IPS-18a (cell line): ENCODE results near the gene CSNK1D.
A peak's percentile ranks its signal among the peaks of the same experiment; 100 is the strongest.
"Not testable (repeated sequence)": the region's sequence is repeated elsewhere in the genome, so short reads cannot be mapped to it uniquely, and the experiment has no call there.

Source experiments
- H3K27ac ChIP-seq: one replicate; pipeline ENCODE4 v1.5.1; 2013; ENCODE audit warnings: low read length
- H3K27me3 ChIP-seq: one replicate; pipeline ENCODE4 v1.6.1; 2013; ENCODE audit warnings: mild to moderate bottlenecking, low read length; ENCODE audit not compliant: control insufficient read depth, insufficient read depth
- H3K36me3 ChIP-seq: one replicate; pipeline ENCODE4 v1.6.1; 2013; ENCODE audit warnings: low read depth, low read length; ENCODE audit not compliant: control insufficient read depth
- H3K4me1 ChIP-seq: one replicate; pipeline ENCODE4 v1.6.1; 2013; ENCODE audit warnings: low read depth, low read length; ENCODE audit not compliant: control insufficient read depth
- H3K4me3 ChIP-seq: one replicate; pipeline ENCODE4 v1.5.1; 2013; ENCODE audit warnings: low read length
- H3K9ac ChIP-seq: one replicate; pipeline ENCODE4 v1.6.1; 2013; ENCODE audit warnings: mild to moderate bottlenecking, low read length, moderate library complexity
- H3K9me3 ChIP-seq: one replicate; pipeline ENCODE4 v1.6.1; 2013; ENCODE audit warnings: low read depth, low read length; ENCODE audit not compliant: control insufficient read depth

The CSNK1D gene

DNA sequence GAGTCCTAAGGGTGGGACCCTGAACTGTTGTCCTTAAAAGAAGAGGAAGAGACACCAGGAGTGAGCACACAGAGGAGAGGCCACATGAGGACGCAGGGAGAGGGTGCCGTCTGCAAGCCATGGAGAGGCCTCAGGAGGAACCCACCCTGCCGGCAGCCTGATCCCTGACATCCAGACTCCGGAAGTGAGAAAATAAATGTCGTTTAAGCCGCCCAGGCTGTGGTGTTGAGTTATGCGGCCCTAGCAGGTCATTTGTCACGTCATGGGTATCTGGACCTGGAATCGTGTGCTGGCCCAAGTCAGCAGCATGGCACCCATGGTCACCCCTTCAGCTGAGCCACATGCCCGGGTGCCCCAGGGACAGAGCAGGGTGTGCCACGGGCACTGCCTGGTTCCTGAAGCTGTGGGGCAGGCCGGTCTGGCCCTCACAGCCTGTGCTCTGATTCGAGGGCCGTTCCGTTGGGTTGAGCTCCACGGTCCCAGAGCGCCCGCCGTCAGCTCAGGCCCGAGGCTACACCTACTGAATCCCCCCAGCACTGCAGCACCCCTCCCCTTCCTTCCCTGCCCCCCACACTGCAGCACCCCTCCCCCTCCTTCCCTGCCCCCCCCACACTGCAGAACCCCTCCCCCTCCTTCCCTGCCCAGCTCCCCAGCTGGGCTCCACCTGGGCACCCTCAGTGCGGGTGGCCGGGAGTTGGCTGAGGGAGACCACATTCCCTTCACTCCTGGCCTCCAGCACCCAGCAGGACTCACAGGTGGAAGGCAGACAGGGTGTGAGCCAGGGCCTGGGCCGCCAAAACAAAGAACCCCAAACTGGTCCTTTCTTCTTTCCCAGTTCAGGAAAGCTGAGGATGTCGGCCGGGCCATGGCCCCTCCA is 58.2 kb downstream of the CSNK1D start:
- H3K27me3 ChIP-seq = peaks cover 26% of the 10 kb centered on the region
- H3K36me3 ChIP-seq = no peaks in the 10 kb centered on the region
- no peaks in the 10 kb centered on the region for H3K9me3 ChIP-seq
- H3K4me1 ChIP-seq = no peaks in the 10 kb centered on the region
- H3K27ac ChIP-seq = no peak overlapping the region
- H3K4me3 ChIP-seq = no peak overlapping the region
- no peak overlapping the region for H3K9ac ChIP-seq

DNA sequence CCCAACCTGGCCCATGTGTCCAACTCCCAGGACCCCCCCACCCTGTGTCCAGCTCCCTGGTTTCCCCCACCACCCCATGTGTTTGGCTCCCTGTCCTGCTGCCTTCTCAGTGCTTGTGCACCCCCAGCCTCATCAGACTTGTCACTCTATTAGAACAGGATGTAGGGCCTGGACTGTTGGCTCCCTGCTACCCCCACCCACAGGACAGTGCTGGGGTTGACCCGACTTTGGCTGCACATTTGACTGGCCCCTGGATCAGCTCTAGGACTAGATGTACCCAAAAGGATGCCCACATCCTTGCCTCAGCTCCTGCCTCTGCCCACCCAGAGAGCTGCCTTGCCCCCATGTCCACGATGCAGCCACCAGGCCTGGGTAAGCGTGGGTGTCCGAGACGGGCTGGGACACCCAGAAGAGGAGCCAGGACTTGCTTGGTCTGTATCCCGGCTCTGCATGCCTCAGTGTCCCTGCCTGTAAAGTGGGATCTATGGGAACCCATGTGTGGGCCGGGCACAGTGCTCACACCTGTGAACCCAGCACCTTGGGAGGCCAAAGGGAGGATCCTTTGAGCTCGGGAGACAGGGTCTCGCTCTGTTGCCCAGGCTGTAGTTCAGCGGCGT is 59.4 kb downstream of the CSNK1D start:
- Histone ChIP-seq H3K27me3 (peaks cover 26% of the 10 kb centered on the region), H3K9me3 (no peaks in the 10 kb centered on the region), H3K4me1 (no peaks in the 10 kb centered on the region), H3K36me3 (no peaks in the 10 kb centered on the region), H3K27ac (no peak overlapping the region), H3K9ac (no peak overlapping the region), H3K4me3 (no peak overlapping the region)

- H3K4me3 ChIP-seq = peak overlapping the region; percentile 67
- no peaks in the 10 kb centered on the region for H3K4me1 ChIP-seq
- no peaks in the 10 kb centered on the region for H3K36me3 ChIP-seq
- no peak overlapping the region for H3K27ac ChIP-seq
- peak overlapping the region; percentile 42 for H3K9ac ChIP-seq
- H3K27me3 ChIP-seq = peaks cover 26% of the 10 kb centered on the region
- H3K9me3 ChIP-seq = no peaks in the 10 kb centered on the region
Observed at GRCh38 chr17:82213251-82214011, 60.1 kb downstream of the CSNK1D start.

DNA sequence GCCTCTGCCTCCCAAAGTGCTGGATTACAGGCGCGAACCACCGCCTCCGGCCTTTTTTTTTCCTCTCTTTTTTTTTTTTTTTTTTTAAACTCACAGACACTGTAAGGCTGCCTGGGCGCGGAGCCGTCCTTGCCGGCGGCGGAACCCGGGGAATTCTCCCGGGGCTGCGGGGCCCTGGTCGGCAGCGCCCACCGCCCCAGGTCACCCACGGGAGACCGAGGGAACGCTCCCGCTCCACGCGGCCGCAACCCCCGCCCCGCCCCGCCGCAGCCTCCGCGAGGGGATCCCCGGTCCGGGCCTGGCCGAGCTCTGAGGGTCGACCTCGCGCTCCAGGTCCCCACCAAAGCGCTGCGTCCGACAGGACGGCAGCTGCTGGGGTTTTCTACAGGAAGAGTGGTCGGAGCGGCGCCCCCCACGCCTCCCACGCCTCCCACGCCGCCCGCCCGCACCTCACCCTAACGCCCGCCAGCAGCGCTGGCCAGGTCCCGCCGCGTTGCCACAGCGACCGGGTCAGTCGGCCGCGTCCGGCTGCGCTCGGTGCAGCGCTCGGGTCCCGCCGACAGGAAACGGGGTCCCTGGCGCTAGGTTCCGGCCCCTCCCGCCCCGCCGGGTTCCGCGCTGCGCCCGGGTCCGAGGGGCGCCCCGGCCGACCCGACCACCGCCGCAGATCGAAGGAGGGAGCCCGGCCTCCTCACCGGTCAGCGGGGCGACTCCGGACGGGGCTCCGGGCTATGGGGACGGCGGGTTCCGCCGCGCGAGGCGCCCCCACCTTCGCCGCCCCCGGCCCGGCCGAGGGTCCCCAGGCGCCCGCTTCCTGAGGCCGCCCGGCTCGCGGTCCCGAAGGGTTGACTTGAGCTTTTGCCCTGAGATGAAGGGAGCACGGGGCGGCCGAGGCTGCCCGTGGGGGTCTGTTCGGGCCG is 60.9 kb downstream of the CSNK1D start, which contains the start of gene CCDC57:
CCDC57 (minus strand) TSS at position 512 of the 920 bp plus-strand sequence. CDS start 10,898 bp downstream, outside the sequence.
- Histone ChIP-seq H3K27ac (no peak within 1 kb of the TSS), H3K4me3 (peak within 1 kb of the TSS; percentile 67), H3K9ac (peak within 1 kb of the TSS; percentile 42), H3K36me3 (no peaks in the 10 kb centered on the region), H3K9me3 (no peaks in the 10 kb centered on the region), H3K27me3 (peaks cover 26% of the 10 kb centered on the region), H3K4me1 (no peaks in the 10 kb centered on the region)

GRCh38 chr17:82210655-82211054 is 62.8 kb downstream of the CSNK1D start:
- peaks cover 26% of the 10 kb centered on the region for H3K27me3 ChIP-seq
- not testable (repeated sequence) for H3K36me3 ChIP-seq, H3K27ac ChIP-seq, H3K4me1 ChIP-seq, H3K9ac ChIP-seq, H3K4me3 ChIP-seq, H3K9me3 ChIP-seq

- Histone ChIP-seq H3K9ac (no peak overlapping the region), H3K4me3 (no peak overlapping the region), H3K27ac (no peak overlapping the region)
Observed at GRCh38 chr17:82205720-82206508, 67.6 kb downstream of the CSNK1D start.

GRCh38 chr17:82204831-82205719 is 68.4 kb downstream of the CSNK1D start:
- Histone ChIP-seq H3K36me3 (no peaks in the 10 kb centered on the region), H3K9me3 (no peaks in the 10 kb centered on the region), H3K9ac (no peak overlapping the region), H3K27me3 (no peaks in the 10 kb centered on the region), H3K27ac (no peak overlapping the region), H3K4me1 (peaks cover 4% of the 10 kb centered on the region), H3K4me3 (no peak overlapping the region)

More at GRCh38 chr17:82205720-82206508, 67.6 kb downstream of the CSNK1D start:
- Histone ChIP-seq H3K36me3 (no peaks in the 10 kb centered on the region), H3K9me3 (no peaks in the 10 kb centered on the region), H3K4me1 (peaks cover 4% of the 10 kb centered on the region), H3K27me3 (no peaks in the 10 kb centered on the region)

DNA sequence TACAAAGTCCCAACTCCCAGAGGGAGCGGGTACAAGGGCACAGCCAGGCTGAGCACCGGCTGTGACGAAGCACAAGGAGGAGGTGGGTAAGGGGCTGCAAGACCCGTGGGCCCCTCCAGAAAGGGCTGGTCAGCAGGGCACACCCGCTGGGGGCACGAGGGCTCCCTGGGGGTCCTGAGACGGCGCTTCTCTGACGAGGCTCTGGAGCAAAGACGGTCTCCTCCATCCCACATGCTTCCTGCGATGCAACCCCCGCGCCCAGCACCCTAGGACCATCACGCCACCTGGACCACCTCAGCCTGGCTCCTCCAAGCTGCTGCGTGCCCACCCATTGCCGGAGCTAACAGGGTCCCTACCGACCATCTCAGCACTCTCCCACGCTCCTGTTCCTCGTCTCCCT is 69.6 kb downstream of the CSNK1D start:
- Histone ChIP-seq H3K36me3 (no peaks in the 10 kb centered on the region), H3K9me3 (no peaks in the 10 kb centered on the region), H3K9ac (no peak overlapping the region), H3K4me3 (no peak overlapping the region), H3K27me3 (no peaks in the 10 kb centered on the region), H3K27ac (no peak overlapping the region), H3K4me1 (peaks cover 4% of the 10 kb centered on the region)

DNA sequence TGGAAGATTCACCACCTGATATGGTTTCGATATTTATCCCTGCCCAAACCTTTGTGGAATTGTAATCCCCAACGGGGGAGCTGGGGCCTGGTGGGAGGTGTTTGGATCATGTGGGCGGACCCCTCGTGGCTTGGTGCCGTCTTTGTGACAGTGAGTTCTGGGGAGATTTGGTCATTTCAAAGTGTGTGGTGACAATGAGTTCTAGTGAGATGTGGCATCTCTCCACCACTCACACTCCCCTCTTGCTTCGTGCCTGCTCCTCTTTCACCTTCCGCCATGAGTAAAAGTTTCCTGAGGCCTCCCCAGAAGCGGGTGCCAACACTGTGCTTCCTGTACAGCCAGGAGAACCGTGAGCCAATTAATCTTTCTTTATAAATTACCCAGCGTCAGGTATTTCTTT is 70.5 kb downstream of the CSNK1D start:
- peaks cover 4% of the 10 kb centered on the region for H3K4me1 ChIP-seq
- no peak overlapping the region for H3K4me3 ChIP-seq
- H3K9ac ChIP-seq = no peak overlapping the region
- no peaks in the 10 kb centered on the region for H3K36me3 ChIP-seq
- no peaks in the 10 kb centered on the region for H3K9me3 ChIP-seq
- H3K27ac ChIP-seq = no peak overlapping the region
- H3K27me3 ChIP-seq = no peaks in the 10 kb centered on the region
